IPS-20b (cell line): ENCODE results near the gene CDH18.

Experiments used
- H3K27ac ChIP-seq: one replicate; pipeline ENCODE4 v1.5.1; 2013; ENCODE audit warnings: low read length
- H3K27me3 ChIP-seq: 2 replicates; pipeline ENCODE4 v1.6.1; 2013; ENCODE audit warnings: mild to moderate bottlenecking, low read length, inconsistent platforms; ENCODE audit not compliant: insufficient read depth
- H3K36me3 ChIP-seq: 2 replicates; pipeline ENCODE4 v1.6.1; 2013; ENCODE audit warnings: low read depth, mild to moderate bottlenecking, inconsistent platforms, low read length, moderate library complexity; ENCODE audit not compliant: insufficient read depth
- H3K4me1 ChIP-seq: 2 replicates; pipeline ENCODE4 v1.6.1; 2013; ENCODE audit warnings: mild to moderate bottlenecking, control low read depth, inconsistent platforms, low read length, moderate library complexity; ENCODE audit not compliant: insufficient read depth
- H3K4me3 ChIP-seq: 2 replicates; pipeline ENCODE4 v1.5.1; 2013; ENCODE audit warnings: mild to moderate bottlenecking, low read length, inconsistent platforms
- H3K9ac ChIP-seq: 2 replicates; pipeline ENCODE4 v1.6.1; 2013; ENCODE audit warnings: low read depth, mild to moderate bottlenecking, inconsistent platforms, low read length, moderate library complexity
- H3K9me3 ChIP-seq: 2 replicates; pipeline ENCODE4 v1.6.1; 2013; ENCODE audit warnings: mild to moderate bottlenecking, low read depth, low read length, inconsistent platforms; ENCODE audit not compliant: insufficient read depth

Gene CDH18

GRCh38 chr5:19626211-19626610 is 361.8 kb downstream of the CDH18 start:
- Histone ChIP-seq H3K4me3 (no peak overlapping the region), H3K4me1 (no peaks in the 10 kb centered on the region), H3K36me3 (no peaks in the 10 kb centered on the region), H3K27ac (no peak overlapping the region), H3K27me3 (no peaks in the 10 kb centered on the region), H3K9ac (no peak overlapping the region), H3K9me3 (no peaks in the 10 kb centered on the region)

GRCh38 chr5:19625562-19625961 is 362.4 kb downstream of the CDH18 start:
- H3K9me3 ChIP-seq, result no peaks in the 10 kb centered on the region
- no peaks in the 10 kb centered on the region for H3K27me3 ChIP-seq
- H3K4me1 ChIP-seq, result no peaks in the 10 kb centered on the region
- no peak overlapping the region for H3K4me3 ChIP-seq
- H3K27ac ChIP-seq, result no peak overlapping the region
- no peaks in the 10 kb centered on the region for H3K36me3 ChIP-seq
- H3K9ac ChIP-seq, result no peak overlapping the region

GRCh38 chr5:19619571-19619970 is 368.4 kb downstream of the CDH18 start:
- Histone ChIP-seq H3K36me3 (no peaks in the 10 kb centered on the region), H3K9ac (no peak overlapping the region), H3K9me3 (no peaks in the 10 kb centered on the region), H3K27me3 (no peaks in the 10 kb centered on the region), H3K4me3 (no peak overlapping the region), H3K4me1 (no peaks in the 10 kb centered on the region), H3K27ac (no peak overlapping the region)

- no peaks in the 10 kb centered on the region for H3K36me3 ChIP-seq
- H3K27me3 ChIP-seq, result no peaks in the 10 kb centered on the region
- H3K9ac ChIP-seq, result no peak overlapping the region
- no peak overlapping the region for H3K27ac ChIP-seq
- no peak overlapping the region for H3K4me3 ChIP-seq
- H3K4me1 ChIP-seq, result no peaks in the 10 kb centered on the region
- H3K9me3 ChIP-seq, result no peaks in the 10 kb centered on the region
Observed at GRCh38 chr5:19616701-19617215, 371.2 kb downstream of the CDH18 start.

GRCh38 chr5:19615661-19616060 is 372.3 kb downstream of the CDH18 start:
- no peaks in the 10 kb centered on the region for H3K36me3 ChIP-seq
- no peaks in the 10 kb centered on the region for H3K9me3 ChIP-seq
- H3K4me3 ChIP-seq, result no peak overlapping the region
- H3K27me3 ChIP-seq, result no peaks in the 10 kb centered on the region
- H3K9ac ChIP-seq, result no peak overlapping the region
- H3K4me1 ChIP-seq, result no peaks in the 10 kb centered on the region
- no peak overlapping the region for H3K27ac ChIP-seq

GRCh38 chr5:19615071-19615470 is 372.9 kb downstream of the CDH18 start:
- Histone ChIP-seq H3K9me3 (no peaks in the 10 kb centered on the region), H3K27ac (no peak overlapping the region), H3K4me1 (no peaks in the 10 kb centered on the region), H3K27me3 (no peaks in the 10 kb centered on the region), H3K9ac (no peak overlapping the region), H3K4me3 (no peak overlapping the region), H3K36me3 (no peaks in the 10 kb centered on the region)

DNA sequence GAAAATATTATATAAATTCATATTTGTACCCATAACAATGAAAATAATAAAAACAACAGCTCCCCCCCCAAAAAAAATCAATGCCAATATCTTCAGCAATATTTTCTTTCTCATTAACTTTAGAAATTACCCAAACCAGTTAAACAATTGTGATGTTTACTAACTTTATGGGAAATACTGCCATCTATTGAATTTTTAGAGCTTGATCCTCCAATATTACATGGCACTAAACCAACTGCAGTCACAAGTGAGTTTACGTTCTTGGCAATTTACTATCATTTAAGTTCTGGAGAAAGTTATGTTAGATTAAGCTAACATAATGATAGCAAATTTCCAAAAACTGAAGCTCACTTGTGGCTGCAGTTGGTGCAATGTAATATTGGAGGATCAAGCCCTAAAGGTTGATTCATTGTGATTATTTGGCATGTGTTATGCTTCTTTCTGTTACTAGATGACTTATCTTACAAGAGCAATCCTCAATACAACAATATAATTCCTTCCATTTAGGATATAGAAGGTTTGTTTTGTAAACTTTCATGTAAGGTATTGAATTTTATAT is 379.5 kb downstream of the CDH18 start:
- Histone ChIP-seq H3K27ac (no peak overlapping the region), H3K9ac (no peak overlapping the region), H3K4me1 (no peaks in the 10 kb centered on the region), H3K27me3 (no peaks in the 10 kb centered on the region), H3K36me3 (no peaks in the 10 kb centered on the region), H3K9me3 (no peaks in the 10 kb centered on the region), H3K4me3 (no peak overlapping the region)

DNA sequence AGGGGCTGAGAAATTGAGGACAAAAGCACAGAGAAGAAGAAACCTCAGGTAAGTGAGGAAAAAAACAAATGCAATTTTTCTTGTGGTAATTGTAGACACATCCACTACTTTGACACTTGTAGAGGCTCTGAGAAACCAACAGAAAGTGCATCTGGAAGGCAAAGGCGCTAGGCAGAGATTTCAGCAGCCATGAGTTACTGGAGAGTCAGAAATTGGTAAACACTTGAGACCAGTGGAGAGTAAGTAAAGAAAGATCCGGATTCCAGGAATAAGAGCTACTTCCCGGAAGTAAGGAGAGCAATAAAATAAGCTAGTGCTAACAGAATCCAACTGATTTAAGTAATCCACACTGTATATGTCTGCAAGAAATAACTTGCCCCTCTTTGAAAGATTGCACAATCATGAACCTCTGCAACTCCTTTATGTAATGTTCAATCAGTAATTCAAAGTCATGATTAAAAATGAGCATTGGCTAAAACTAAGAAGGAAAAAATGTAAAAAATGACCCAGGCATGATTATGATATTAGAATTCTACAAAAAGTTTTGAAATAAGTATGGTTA is 382.1 kb downstream of the CDH18 start:
- no peaks in the 10 kb centered on the region for H3K36me3 ChIP-seq
- H3K9ac ChIP-seq, result no peak overlapping the region
- no peaks in the 10 kb centered on the region for H3K27me3 ChIP-seq
- peaks cover 8% of the 10 kb centered on the region for H3K9me3 ChIP-seq
- no peak overlapping the region for H3K4me3 ChIP-seq
- no peaks in the 10 kb centered on the region for H3K4me1 ChIP-seq
- no peak overlapping the region for H3K27ac ChIP-seq

DNA sequence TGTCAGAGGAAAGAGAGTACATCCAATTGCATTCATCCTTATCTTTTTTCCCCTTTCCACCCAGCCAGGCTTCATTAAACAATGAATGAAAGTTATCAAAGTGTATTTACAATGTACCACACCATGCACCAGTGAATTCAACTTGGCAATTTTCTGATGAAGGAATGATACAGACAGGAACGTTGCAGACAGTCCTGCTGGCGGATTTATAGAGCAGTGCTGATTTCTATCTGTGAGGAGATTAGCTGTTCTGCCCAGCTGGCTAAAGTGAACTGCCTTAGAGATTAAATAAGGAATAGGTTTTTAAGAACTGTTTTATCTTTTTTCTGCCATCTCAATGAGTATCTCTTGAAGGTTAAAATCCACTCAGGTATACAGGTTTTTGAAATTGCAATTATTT is 403.9 kb downstream of the CDH18 start:
- Histone ChIP-seq H3K27ac (no peak overlapping the region), H3K27me3 (no peaks in the 10 kb centered on the region), H3K9me3 (no peaks in the 10 kb centered on the region), H3K36me3 (no peaks in the 10 kb centered on the region), H3K4me1 (no peaks in the 10 kb centered on the region; the same call in 1 of the 2 replicates), H3K4me3 (no peak overlapping the region), H3K9ac (no peak overlapping the region)

DNA sequence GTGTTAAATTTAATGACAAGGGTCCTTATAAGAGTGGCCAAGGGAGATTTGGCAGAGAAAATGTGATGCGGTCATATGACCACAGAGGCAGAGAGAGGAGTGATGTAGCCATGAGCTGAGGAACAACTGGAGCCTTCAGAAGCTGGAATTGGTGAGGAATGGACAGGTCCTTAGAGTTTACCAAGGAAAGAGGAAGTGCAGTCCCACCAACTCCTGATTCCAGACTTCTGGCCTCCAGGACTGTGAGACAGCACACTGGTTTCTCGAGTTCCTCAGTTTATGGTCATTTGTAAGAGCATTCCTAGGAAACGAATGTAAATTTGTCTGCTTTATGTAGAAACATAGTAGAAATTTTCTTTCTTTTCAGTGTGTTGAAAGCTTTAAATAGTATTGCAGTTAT is 410.1 kb downstream of the CDH18 start:
- H3K27ac ChIP-seq, result no peak overlapping the region
- no peaks in the 10 kb centered on the region for H3K27me3 ChIP-seq
- H3K4me1 ChIP-seq, result no peaks in the 10 kb centered on the region
- no peak overlapping the region for H3K9ac ChIP-seq
- H3K4me3 ChIP-seq, result no peak overlapping the region
- H3K36me3 ChIP-seq, result no peaks in the 10 kb centered on the region
- no peaks in the 10 kb centered on the region for H3K9me3 ChIP-seq

GRCh38 chr5:19568004-19568403 is 420.0 kb downstream of the CDH18 start:
- Histone ChIP-seq H3K36me3 (no peaks in the 10 kb centered on the region), H3K9me3 (no peaks in the 10 kb centered on the region), H3K27ac (no peak overlapping the region), H3K9ac (no peak overlapping the region), H3K4me1 (no peaks in the 10 kb centered on the region), H3K27me3 (no peaks in the 10 kb centered on the region), H3K4me3 (no peak overlapping the region)

GRCh38 chr5:19565466-19565865 is 422.5 kb downstream of the CDH18 start:
- H3K4me1 ChIP-seq, result no peaks in the 10 kb centered on the region
- no peak overlapping the region for H3K9ac ChIP-seq
- no peak overlapping the region for H3K27ac ChIP-seq
- H3K36me3 ChIP-seq, result no peaks in the 10 kb centered on the region
- H3K27me3 ChIP-seq, result no peaks in the 10 kb centered on the region
- H3K4me3 ChIP-seq, result no peak overlapping the region
- H3K9me3 ChIP-seq, result no peaks in the 10 kb centered on the region
